Activated CD4-positive, alpha-beta T cell treated with anti-CD3 and anti-CD28 coated beads, Interleukin-2, amount 50 U/mL, for 4 hours (primary cell): ENCODE data around the gene RAB39B.

Source experiments
- DNase-seq, 2 experiments: peaks; one replicate each; pipeline ENCODE4 v3.0.0-alpha.2; 2020

The RAB39B gene

GRCh38 chrX:155215443-155216178 is 48.7 kb downstream of the RAB39B start:
- no peak for DNase-seq

DNA sequence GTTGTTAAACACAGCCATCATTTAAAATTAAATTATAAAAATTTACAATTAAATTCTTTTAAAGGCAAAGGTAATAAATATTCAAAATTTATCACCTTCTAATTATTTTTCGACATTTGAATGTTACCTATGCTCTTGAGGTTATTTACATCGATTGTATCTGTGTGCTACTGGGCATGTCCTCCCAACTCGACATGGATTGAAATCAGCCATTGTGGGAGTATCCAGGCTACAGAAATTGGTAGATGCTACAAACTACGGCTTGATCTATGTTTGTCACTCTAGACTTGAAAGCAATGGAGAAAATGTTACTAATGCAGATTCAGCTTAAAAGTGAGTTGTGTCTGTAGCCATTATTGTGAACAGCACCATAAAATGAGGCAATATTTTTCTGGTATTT is 50.6 kb downstream of the RAB39B start:
- no peak for DNase-seq

GRCh38 chrX:155211208-155211607 is 53.1 kb downstream of the RAB39B start:
- DNase-seq = no peak
